Loucy (cell line): ENCODE measurements around the gene CKS2.

Source experiments
- H2AFZ ChIP-seq: fragments of 200-600 bp; sonication (generic); 2 replicates; pipeline ENCODE4 v1.6.0; 2016; ENCODE audit warnings: antibody characterized with exemption, mild to moderate bottlenecking, low read length, moderate library complexity
- H3F3A ChIP-seq: fragments of 200-600 bp; 2 replicates; pipeline ENCODE4 v1.6.0; 2016; ENCODE audit warnings: antibody characterized with exemption, low read depth, mild to moderate bottlenecking
- H3K27me3 ChIP-seq: fragments of 200-600 bp; sonication (generic); 2 replicates; pipeline ENCODE4 v1.6.1; 2014; ENCODE audit warnings: low read length, mild to moderate bottlenecking; ENCODE audit not compliant: insufficient read depth, poor library complexity, severe bottlenecking
- H3K36me3 ChIP-seq: fragments of 200-600 bp; sonication (generic); 2 replicates; pipeline ENCODE4 v1.6.1; 2016; ENCODE audit warnings: low read length; ENCODE audit not compliant: insufficient read depth
- H3K4me1 ChIP-seq: fragments of 200-600 bp; sonication (generic); 2 replicates; pipeline ENCODE4 v1.5.1; 2014; ENCODE audit warnings: low read length, mild to moderate bottlenecking; ENCODE audit not compliant: insufficient read depth, poor library complexity, severe bottlenecking
- H3K4me2 ChIP-seq: fragments of 200-600 bp; sonication (generic); 2 replicates; pipeline ENCODE4 v1.6.0; 2014; ENCODE audit warnings: antibody characterized with exemption, low read length, low read depth, mild to moderate bottlenecking; ENCODE audit not compliant: poor library complexity, severe bottlenecking
- H3K4me3 ChIP-seq: fragments of 200-600 bp; sonication (generic); 2 replicates; pipeline ENCODE4 v1.5.1; 2014; ENCODE audit warnings: low read length, mild to moderate bottlenecking, mixed read lengths; ENCODE audit not compliant: poor library complexity, severe bottlenecking
- H3K79me2 ChIP-seq: fragments of 200-600 bp; sonication (generic); 2 replicates; pipeline ENCODE4 v1.6.1; 2014; ENCODE audit warnings: low read length; ENCODE audit not compliant: insufficient read depth
- H3K9ac ChIP-seq: fragments of 200-600 bp; sonication (generic); 2 replicates; pipeline ENCODE4 v1.6.0; 2014; ENCODE audit warnings: mild to moderate bottlenecking, low read depth, low read length, moderate library complexity; ENCODE audit not compliant: poor library complexity, severe bottlenecking
- H3K9me2 ChIP-seq: fragments of 200-600 bp; sonication (generic); replicated peaks from 2 replicates; pipeline ENCODE4 v1.6.1; 2016; ENCODE audit warnings: low read depth, low read length, mixed read lengths
- H3K9me3 ChIP-seq: fragments of 200-600 bp; sonication (generic); 2 replicates; pipeline ENCODE4 v1.6.1; 2014; ENCODE audit warnings: mild to moderate bottlenecking, antibody characterized with exemption, low read length, low read depth; ENCODE audit not compliant: insufficient read depth
- H4K20me1 ChIP-seq: fragments of 200-600 bp; sonication (generic); 2 replicates; pipeline ENCODE4 v1.6.0; 2014; ENCODE audit warnings: antibody characterized with exemption, low read length, mild to moderate bottlenecking; ENCODE audit not compliant: insufficient read depth, poor library complexity, severe bottlenecking
- CTCF ChIP-seq: fragments of 200-600 bp; sonication (generic); conservative IDR thresholded peaks from 2 replicates; pipeline ENCODE4 v1.5.1; 2014; ENCODE audit warnings: mild to moderate bottlenecking, antibody characterized with exemption, low read length
- EZH2phosphoT487 ChIP-seq: fragments of 200-600 bp; IDR thresholded peaks from 2 replicates; pipeline ENCODE4 v1.6.1; 2018; ENCODE audit warnings: antibody characterized with exemption, mild to moderate bottlenecking, moderate library complexity, borderline replicate concordance

The CKS2 gene

GRCh38 chr9:89352874-89353649, 42.1 kb downstream of the CKS2 start:
- H3K4me2 ChIP-seq = no peak overlapping the region
- no peak overlapping the region for H3K9ac ChIP-seq
- H3K27me3 ChIP-seq = no peaks in the 10 kb centered on the region
- no peak for TF ChIP-seq CTCF
- TF ChIP-seq EZH2phosphoT487 = no peak
- H3K9me2 ChIP-seq = no peaks in the 10 kb centered on the region
- no peak overlapping the region for H2AFZ ChIP-seq
- no peaks in the 10 kb centered on the region for H4K20me1 ChIP-seq
- no peaks in the 10 kb centered on the region for H3K79me2 ChIP-seq
- H3K36me3 ChIP-seq = peaks cover 94% of the 10 kb centered on the region; the same call in 1 of the 2 replicates
- no peaks in the 10 kb centered on the region for H3F3A ChIP-seq
- H3K9me3 ChIP-seq = no peaks in the 10 kb centered on the region
- H3K4me1 ChIP-seq = peaks cover 6% of the 10 kb centered on the region
- no peak overlapping the region for H3K4me3 ChIP-seq

DNA sequence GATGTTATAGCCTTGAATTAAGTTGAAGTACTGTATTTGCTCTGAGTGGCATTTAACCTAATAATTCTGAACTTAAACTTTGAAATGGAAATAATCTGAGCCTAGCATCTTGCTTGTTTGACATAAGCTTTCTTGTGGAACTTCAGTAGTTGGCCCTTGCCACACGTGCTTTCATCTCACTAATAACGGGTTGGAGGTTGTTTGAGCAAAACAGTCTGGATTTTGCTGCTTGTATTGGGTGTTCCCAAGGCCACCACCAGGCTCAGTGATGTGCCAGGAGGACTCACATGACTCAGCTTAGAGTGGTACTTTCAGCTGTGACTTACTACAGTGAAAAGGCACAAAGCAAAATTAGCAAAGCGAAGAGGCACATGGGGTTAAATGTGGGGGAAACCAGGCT, 43.0 kb downstream of the CKS2 start:
- Histone ChIP-seq H2AFZ (no peak overlapping the region), H3K4me2 (no peak overlapping the region), H3K9me3 (no peaks in the 10 kb centered on the region), H3K4me1 (peaks cover 6% of the 10 kb centered on the region), H3K9me2 (no peaks in the 10 kb centered on the region), H3K79me2 (no peaks in the 10 kb centered on the region), H3K27me3 (no peaks in the 10 kb centered on the region), H3K36me3 (peaks cover 94% of the 10 kb centered on the region; the same call in 1 of the 2 replicates), H3K4me3 (no peak overlapping the region), H3F3A (no peaks in the 10 kb centered on the region), H3K9ac (no peak overlapping the region), H4K20me1 (no peaks in the 10 kb centered on the region)
- TF ChIP-seq EZH2phosphoT487 (no peak), CTCF (no peak)

GRCh38 chr9:89354471-89354870, 43.5 kb downstream of the CKS2 start:
- Histone ChIP-seq H3K4me2 (no peak overlapping the region), H3K4me3 (no peak overlapping the region), H4K20me1 (no peaks in the 10 kb centered on the region)

More at GRCh38 chr9:89354471-89354870, 43.5 kb downstream of the CKS2 start:
- Histone ChIP-seq H3K36me3 (peaks cover 93% of the 10 kb centered on the region; the same call in 1 of the 2 replicates), H3K9ac (no peak overlapping the region), H3K27me3 (no peaks in the 10 kb centered on the region), H3F3A (no peaks in the 10 kb centered on the region), H3K9me2 (no peaks in the 10 kb centered on the region), H2AFZ (no peak overlapping the region), H3K79me2 (no peaks in the 10 kb centered on the region), H3K4me1 (peaks cover 6% of the 10 kb centered on the region), H3K9me3 (no peaks in the 10 kb centered on the region)
- TF ChIP-seq EZH2phosphoT487 = no peak
- no peak for TF ChIP-seq CTCF
